ENCODE results near the gene PLXNA2.

The PLXNA2 gene

DNA sequence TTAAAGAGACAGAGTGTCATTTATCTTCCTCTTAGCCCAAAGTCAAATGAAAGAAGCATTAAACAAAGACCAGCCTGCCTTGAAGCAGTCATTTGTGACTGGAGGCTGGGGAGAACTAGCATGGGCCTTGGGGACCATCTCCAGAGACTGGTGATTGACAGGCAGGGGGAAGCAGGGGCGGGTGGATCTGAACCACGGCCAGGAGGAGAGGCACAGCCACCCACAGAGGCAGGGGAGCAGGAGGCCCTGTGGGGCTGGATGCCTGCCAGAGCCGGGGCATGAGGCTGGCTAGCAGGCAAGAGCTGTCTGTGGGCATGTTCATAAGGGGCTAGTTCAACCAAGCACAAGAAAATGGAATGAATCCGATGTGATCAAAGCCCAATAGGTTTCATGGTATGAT, 73.9 kb downstream of the PLXNA2 start:
- Mint-ChIP-seq H3K27me3 (peaks cover 19% of the 10 kb centered on the region), H3K4me1 (ENCODE audit: low read depth) (no peaks in the 10 kb centered on the region), H3K27ac (no peak overlapping the region), H3K9me3 (no peaks in the 10 kb centered on the region), H3K4me3 (no peak overlapping the region), H3K36me3 (ENCODE audit: low read depth) (no peaks in the 10 kb centered on the region)
- DNase-seq, result no peak

DNA sequence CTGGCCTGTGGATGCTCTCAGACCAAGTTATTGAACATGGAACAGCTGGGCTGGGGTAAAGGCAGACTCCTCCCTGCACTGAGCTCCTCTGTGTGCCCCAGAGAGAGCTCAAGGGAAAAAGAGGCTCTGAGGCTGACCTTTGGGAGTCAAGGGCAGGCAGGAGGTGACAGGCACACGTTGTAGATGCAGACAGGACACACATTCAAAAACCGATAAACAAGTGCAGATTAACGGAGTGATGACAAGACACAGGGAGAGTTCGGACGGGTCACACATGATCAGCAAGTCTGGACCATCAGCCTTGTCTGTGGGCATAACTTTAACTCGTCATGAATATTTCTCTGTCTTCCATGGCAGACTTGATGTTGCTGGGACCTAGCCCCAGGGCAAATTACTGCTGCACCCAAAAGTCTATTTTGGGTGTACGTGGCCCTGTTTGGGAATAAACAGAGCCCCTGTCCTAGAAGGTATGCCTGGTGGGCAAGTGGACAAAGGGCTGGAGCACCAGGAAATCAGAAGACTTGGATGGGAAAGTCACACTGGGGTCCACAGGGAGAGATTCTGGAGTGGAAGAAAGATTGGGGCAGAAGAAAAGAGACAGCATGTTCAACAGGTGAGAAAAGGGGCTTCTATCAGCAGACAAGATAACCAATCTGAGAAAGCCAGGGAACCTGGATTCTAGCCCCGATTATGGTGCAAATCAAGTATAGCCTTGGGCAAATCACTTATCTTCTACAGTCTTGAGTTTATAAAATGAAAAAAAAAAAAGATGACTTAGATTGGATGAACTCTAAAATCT, 74.9 kb downstream of the PLXNA2 start:
- Mint-ChIP-seq H3K36me3 (ENCODE audit: low read depth) (no peaks in the 10 kb centered on the region), H3K27ac (no peak overlapping the region), H3K4me3 (no peak overlapping the region), H3K4me1 (ENCODE audit: low read depth) (no peaks in the 10 kb centered on the region), H3K27me3 (peaks cover 28% of the 10 kb centered on the region), H3K9me3 (no peaks in the 10 kb centered on the region)
- DNase-seq, result no peak

- Mint-ChIP-seq H3K4me1 (ENCODE audit: low read depth) (no peaks in the 10 kb centered on the region), H3K4me3 (no peak overlapping the region), H3K27me3 (peaks cover 45% of the 10 kb centered on the region), H3K27ac (no peak overlapping the region), H3K36me3 (ENCODE audit: low read depth) (no peaks in the 10 kb centered on the region), H3K9me3 (no peaks in the 10 kb centered on the region)
- no peak for DNase-seq
These were observed 76.8 kb downstream of the PLXNA2 start for GRCh38 chr1:208167261-208167869.

- peaks cover 50% of the 10 kb centered on the region for H3K27me3 Mint-ChIP-seq
- H3K36me3 Mint-ChIP-seq (ENCODE audit: low read depth), result no peaks in the 10 kb centered on the region
- DNase-seq, result no peak
These were observed 77.6 kb downstream of the PLXNA2 start for GRCh38 chr1:208166340-208167138.

GRCh38 chr1:208165659-208166058, 78.5 kb downstream of the PLXNA2 start:
- H3K27me3 Mint-ChIP-seq, result peaks cover 50% of the 10 kb centered on the region
- no peak overlapping the region for H3K4me3 Mint-ChIP-seq
- H3K4me1 Mint-ChIP-seq (ENCODE audit: low read depth), result no peaks in the 10 kb centered on the region
- DNase-seq, result no peak
- no peaks in the 10 kb centered on the region for H3K9me3 Mint-ChIP-seq
- H3K27ac Mint-ChIP-seq, result no peak overlapping the region
- no peaks in the 10 kb centered on the region for H3K36me3 Mint-ChIP-seq (ENCODE audit: low read depth)

More at GRCh38 chr1:208166340-208167138, 77.6 kb downstream of the PLXNA2 start:
- Mint-ChIP-seq H3K27ac (no peak overlapping the region), H3K4me3 (no peak overlapping the region), H3K9me3 (no peaks in the 10 kb centered on the region), H3K4me1 (ENCODE audit: low read depth) (no peaks in the 10 kb centered on the region)

- Mint-ChIP-seq H3K4me1 (ENCODE audit: low read depth) (no peaks in the 10 kb centered on the region), H3K4me3 (no peak overlapping the region), H3K27me3 (peaks cover 50% of the 10 kb centered on the region), H3K9me3 (no peaks in the 10 kb centered on the region), H3K27ac (no peak overlapping the region), H3K36me3 (ENCODE audit: low read depth) (no peaks in the 10 kb centered on the region)
- no peak for DNase-seq
These were observed 79.6 kb downstream of the PLXNA2 start for GRCh38 chr1:208164609-208165008.

DNA sequence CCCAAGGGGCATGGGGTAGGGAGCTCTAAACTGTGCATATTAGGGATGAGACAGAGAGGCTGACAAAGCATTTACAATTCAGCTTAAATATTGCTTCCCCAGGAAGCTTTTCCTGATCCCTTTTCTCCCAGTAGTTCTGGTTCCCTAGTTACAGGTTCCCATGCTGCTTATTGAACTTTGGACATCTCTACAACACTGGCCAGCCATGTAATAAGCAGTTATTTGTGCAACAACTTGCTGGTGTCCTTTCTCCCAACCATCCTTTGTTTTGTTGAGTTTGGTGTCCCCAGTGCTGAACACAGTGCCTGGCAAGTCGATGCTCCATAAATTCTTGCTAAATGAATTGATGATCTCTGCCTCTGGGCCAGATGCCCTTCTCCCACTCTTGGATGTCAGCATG, 80.6 kb downstream of the PLXNA2 start:
- Mint-ChIP-seq H3K4me3 (no peak overlapping the region), H3K9me3 (no peaks in the 10 kb centered on the region), H3K27me3 (peaks cover 47% of the 10 kb centered on the region), H3K4me1 (ENCODE audit: low read depth) (no peaks in the 10 kb centered on the region), H3K36me3 (ENCODE audit: low read depth) (no peaks in the 10 kb centered on the region), H3K27ac (no peak overlapping the region)
- no peak for DNase-seq

DNA sequence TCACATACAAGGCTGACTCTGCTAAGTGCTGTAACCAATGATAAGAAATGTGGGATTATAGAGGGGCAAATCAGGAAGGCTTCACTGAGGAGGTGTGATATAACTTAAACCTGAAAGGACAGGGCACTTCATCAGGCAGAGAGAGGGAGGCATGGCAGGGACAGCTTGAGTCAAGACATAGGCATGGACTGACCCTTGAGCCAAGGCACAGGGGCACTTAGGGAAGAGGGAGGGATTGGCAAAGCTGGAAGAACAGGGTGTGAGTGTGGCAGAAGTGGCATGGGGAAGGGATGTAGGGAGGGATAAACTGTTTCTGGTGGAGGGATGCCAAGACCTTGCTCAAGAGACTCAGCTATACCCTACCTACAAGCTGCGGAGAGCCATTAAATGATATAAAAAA, 81.3 kb downstream of the PLXNA2 start:
- Mint-ChIP-seq H3K36me3 (ENCODE audit: low read depth) (no peaks in the 10 kb centered on the region), H3K9me3 (no peaks in the 10 kb centered on the region), H3K27me3 (peaks cover 45% of the 10 kb centered on the region), H3K4me3 (no peak overlapping the region), H3K4me1 (ENCODE audit: low read depth) (no peaks in the 10 kb centered on the region), H3K27ac (no peak overlapping the region)
- DNase-seq, result no peak

DNA sequence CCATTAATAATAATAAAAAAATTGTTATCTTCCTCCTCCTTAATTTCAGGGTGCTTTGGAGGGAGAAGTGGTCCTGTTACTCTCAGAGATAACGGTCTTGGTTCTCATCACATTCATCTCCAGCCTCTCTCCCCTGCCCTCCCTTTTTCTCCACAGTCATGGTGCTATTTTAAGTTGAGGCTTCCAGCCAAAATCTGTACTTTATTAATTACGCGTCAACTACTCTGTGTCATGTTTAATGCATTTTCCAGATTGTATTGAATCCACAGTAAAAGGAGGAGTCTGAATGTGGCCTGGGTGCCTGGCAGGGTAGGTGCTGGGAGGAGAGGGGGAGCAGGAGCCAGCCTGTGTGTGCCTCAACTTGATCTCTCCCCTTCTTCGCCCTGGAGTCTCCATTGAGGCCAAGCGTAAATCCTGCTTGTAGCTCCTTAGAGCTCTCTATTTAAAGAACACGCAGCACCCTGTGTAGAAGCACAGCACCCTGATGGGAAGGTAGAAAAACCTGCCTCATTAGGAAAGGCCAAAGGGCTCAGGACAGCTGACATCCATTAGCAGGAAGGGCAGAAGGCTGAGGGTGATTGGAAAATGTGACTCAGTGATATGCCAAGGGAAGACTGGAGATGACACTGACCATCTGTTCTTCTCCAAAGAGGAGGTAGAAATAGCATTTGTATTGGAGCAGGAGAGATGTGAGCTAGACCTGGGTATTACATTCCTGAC, 82.4 kb downstream of the PLXNA2 start:
- H3K27ac Mint-ChIP-seq, result no peak overlapping the region
- H3K27me3 Mint-ChIP-seq, result peaks cover 45% of the 10 kb centered on the region
- H3K4me3 Mint-ChIP-seq, result no peak overlapping the region
- H3K4me1 Mint-ChIP-seq (ENCODE audit: low read depth), result no peaks in the 10 kb centered on the region
- no peak for DNase-seq
- H3K9me3 Mint-ChIP-seq, result no peaks in the 10 kb centered on the region
- no peaks in the 10 kb centered on the region for H3K36me3 Mint-ChIP-seq (ENCODE audit: low read depth)

GRCh38 chr1:208161005-208161404, 83.2 kb downstream of the PLXNA2 start:
- Mint-ChIP-seq H3K4me1 (ENCODE audit: low read depth) (no peaks in the 10 kb centered on the region), H3K36me3 (ENCODE audit: low read depth) (no peaks in the 10 kb centered on the region), H3K27me3 (peaks cover 42% of the 10 kb centered on the region), H3K4me3 (no peak overlapping the region), H3K27ac (no peak overlapping the region), H3K9me3 (no peaks in the 10 kb centered on the region)
- no peak for DNase-seq

- no peaks in the 10 kb centered on the region for H3K36me3 Mint-ChIP-seq (ENCODE audit: low read depth)
- H3K4me1 Mint-ChIP-seq (ENCODE audit: low read depth), result no peaks in the 10 kb centered on the region
- no peak overlapping the region for H3K4me3 Mint-ChIP-seq
- H3K9me3 Mint-ChIP-seq, result no peaks in the 10 kb centered on the region
- no peak for DNase-seq
- H3K27me3 Mint-ChIP-seq, result peaks cover 36% of the 10 kb centered on the region
- H3K27ac Mint-ChIP-seq, result no peak overlapping the region
These were observed 83.8 kb downstream of the PLXNA2 start for GRCh38 chr1:208160259-208160819.

DNA sequence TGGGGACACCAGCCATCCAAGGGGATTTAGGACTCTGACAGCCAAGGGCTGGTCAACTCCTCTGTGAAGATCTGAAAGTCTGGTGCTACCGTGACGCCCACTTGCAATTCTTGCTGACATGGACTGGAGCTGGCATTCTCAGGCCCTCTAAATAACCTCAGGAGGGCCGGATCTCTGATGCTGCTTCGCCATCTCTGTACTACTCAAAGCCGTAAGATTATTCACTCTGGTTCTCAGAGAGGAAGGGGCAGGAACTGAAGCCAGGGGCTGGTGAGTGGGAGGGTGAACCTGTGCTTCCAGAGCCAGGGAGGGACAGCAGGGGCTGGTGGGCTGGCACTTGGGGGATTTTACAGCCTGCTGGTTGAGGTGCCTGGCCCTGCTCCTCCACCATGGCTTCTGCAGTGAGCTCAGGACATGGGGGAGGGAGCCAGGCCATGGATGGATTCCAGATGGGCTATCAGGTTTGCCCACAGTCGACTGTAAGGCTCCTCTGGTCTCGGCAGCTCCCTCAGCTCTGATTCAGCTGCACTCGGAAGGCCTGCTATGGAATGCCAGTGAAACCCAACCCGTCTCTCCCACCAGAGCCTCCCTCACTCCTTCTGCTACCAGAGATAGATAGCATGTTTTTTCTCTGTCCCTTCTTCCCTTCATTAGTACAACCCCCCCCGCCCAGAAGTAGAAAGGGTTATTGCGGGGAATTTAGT, 84.5 kb downstream of the PLXNA2 start:
- H3K27me3 Mint-ChIP-seq, result peaks cover 30% of the 10 kb centered on the region
- H3K9me3 Mint-ChIP-seq, result no peaks in the 10 kb centered on the region
- no peaks in the 10 kb centered on the region for H3K4me1 Mint-ChIP-seq (ENCODE audit: low read depth)
- no peaks in the 10 kb centered on the region for H3K36me3 Mint-ChIP-seq (ENCODE audit: low read depth)
- DNase-seq, result no peak
- no peak overlapping the region for H3K4me3 Mint-ChIP-seq
- H3K27ac Mint-ChIP-seq, result no peak overlapping the region

- Mint-ChIP-seq H3K9me3 (no peaks in the 10 kb centered on the region), H3K4me1 (ENCODE audit: low read depth) (no peaks in the 10 kb centered on the region), H3K27me3 (peaks cover 22% of the 10 kb centered on the region), H3K4me3 (no peak overlapping the region), H3K36me3 (ENCODE audit: low read depth) (no peaks in the 10 kb centered on the region), H3K27ac (no peak overlapping the region)
- DNase-seq, result no peak
These were observed 85.3 kb downstream of the PLXNA2 start for GRCh38 chr1:208158640-208159554.

Data from activated T-cell treated with anti-CD3 and anti-CD28 coated beads, Interleukin-2, amount 50 U/mL, for 24 hours (primary cell).